Measurements from ENCODE around the gene DRG2.

DRG2 gene

DNA sequence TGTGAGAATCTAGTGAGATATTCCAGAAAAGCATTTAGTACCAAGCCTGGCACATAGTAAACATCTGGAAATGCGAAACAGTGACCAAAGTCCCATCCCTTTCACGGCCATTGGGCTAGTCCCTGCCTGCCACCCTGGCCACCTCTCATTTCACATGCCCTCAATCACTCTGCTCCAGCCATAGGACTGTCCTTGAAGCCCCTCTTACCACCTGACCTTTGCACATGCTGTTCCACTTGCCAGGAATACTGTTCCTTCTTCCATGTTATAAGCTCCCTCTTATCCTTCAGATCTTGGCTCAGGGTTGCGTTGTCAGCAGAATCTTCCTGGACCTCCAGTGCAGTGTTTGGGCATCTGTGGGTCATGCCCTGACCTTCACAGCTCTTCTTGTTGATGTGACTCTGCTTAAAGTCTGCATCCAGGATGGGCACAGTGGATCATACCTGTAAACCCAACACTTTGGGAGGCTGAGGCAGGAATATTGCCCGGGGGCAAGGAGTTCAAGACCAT lies 22.9 kb downstream of the DRG2 start:
- H3K4me3 ChIP-seq (replicated peaks; ENCODE audit: insufficient read depth, low read length), result no peak overlapping the region

DNA sequence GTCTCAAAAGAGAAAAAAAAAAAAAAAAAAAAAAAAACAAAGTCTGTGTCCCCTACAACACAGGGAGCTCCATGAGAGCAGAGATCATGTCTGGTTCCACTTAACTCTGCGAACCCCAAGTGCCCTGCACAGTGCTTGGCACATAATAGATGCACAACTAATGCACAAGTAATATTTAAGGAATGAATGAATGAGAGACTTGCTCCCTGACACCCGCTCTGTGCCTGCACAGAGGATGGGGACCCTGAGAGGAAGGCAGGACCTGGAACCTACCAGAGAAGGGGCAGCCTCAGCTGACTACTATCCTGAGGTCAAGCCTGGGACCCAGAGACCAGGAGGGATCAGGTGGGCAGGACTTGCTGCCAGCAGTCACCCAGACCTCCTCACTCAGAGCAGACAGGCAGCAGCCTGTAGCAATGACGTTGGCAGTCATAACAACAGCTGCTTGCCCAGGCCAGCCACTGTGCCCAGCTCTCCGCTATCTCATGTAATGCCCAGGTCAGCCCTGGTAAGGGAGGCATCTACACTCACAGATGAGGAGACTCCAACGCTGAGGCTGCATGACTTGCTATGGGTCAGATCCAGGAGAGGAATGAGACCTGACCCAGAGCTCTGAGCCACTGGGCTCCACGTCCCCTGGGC lies 23.7 kb downstream of the DRG2 start:
- H3K27me3 ChIP-seq (ENCODE audit: insufficient read depth, poor library complexity, severe bottlenecking), result no peaks in the 10 kb centered on the region
- TF ChIP-seq, protein P1, sequence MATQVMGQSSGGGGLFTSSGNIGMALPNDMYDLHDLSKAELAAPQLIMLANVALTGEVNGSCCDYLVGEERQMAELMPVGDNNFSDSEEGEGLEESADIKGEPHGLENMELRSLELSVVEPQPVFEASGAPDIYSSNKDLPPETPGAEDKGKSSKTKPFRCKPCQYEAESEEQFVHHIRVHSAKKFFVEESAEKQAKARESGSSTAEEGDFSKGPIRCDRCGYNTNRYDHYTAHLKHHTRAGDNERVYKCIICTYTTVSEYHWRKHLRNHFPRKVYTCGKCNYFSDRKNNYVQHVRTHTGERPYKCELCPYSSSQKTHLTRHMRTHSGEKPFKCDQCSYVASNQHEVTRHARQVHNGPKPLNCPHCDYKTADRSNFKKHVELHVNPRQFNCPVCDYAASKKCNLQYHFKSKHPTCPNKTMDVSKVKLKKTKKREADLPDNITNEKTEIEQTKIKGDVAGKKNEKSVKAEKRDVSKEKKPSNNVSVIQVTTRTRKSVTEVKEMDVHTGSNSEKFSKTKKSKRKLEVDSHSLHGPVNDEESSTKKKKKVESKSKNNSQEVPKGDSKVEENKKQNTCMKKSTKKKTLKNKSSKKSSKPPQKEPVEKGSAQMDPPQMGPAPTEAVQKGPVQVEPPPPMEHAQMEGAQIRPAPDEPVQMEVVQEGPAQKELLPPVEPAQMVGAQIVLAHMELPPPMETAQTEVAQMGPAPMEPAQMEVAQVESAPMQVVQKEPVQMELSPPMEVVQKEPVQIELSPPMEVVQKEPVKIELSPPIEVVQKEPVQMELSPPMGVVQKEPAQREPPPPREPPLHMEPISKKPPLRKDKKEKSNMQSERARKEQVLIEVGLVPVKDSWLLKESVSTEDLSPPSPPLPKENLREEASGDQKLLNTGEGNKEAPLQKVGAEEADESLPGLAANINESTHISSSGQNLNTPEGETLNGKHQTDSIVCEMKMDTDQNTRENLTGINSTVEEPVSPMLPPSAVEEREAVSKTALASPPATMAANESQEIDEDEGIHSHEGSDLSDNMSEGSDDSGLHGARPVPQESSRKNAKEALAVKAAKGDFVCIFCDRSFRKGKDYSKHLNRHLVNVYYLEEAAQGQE (IDR thresholded peaks at IDR 0.05; ENCODE audit: insufficient replicate concordance, low read depth), result no peak
- no peak overlapping the region for H3K27ac ChIP-seq (replicated peaks)
- H3K4me3 ChIP-seq (replicated peaks; ENCODE audit: insufficient read depth, low read length), result no peak overlapping the region
- no peak for DNase-seq (ENCODE audit: low read depth in 1 of 2, low spot score in 1 of 2)

More for the DNA sequence above, 22.9 kb downstream of the DRG2 start:
- Histone ChIP-seq H3K27ac (replicated peaks) (no peak overlapping the region), H3K27me3 (ENCODE audit: insufficient read depth, poor library complexity, severe bottlenecking) (no peaks in the 10 kb centered on the region)
- TF ChIP-seq SPI1 (IDR thresholded peaks at IDR 0.05; ENCODE audit: borderline replicate concordance, low read depth) (no peak), POLR2AphosphoS5 (IDR thresholded peaks at IDR 0.05; ENCODE audit: low read depth) (no peak), GABPA (IDR thresholded peaks at IDR 0.05; ENCODE audit: low read depth) (no peak)
- TF ChIP-seq, protein P1 (IDR thresholded peaks at IDR 0.05; ENCODE audit: insufficient replicate concordance, low read depth), result no peak
- TF ChIP-seq, protein P2, sequence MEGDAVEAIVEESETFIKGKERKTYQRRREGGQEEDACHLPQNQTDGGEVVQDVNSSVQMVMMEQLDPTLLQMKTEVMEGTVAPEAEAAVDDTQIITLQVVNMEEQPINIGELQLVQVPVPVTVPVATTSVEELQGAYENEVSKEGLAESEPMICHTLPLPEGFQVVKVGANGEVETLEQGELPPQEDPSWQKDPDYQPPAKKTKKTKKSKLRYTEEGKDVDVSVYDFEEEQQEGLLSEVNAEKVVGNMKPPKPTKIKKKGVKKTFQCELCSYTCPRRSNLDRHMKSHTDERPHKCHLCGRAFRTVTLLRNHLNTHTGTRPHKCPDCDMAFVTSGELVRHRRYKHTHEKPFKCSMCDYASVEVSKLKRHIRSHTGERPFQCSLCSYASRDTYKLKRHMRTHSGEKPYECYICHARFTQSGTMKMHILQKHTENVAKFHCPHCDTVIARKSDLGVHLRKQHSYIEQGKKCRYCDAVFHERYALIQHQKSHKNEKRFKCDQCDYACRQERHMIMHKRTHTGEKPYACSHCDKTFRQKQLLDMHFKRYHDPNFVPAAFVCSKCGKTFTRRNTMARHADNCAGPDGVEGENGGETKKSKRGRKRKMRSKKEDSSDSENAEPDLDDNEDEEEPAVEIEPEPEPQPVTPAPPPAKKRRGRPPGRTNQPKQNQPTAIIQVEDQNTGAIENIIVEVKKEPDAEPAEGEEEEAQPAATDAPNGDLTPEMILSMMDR (IDR thresholded peaks at IDR 0.05; ENCODE audit: insufficient read depth, low read length), result no peak
- no peak for DNase-seq (ENCODE audit: low read depth in 1 of 2, low spot score in 1 of 2)

DNA sequence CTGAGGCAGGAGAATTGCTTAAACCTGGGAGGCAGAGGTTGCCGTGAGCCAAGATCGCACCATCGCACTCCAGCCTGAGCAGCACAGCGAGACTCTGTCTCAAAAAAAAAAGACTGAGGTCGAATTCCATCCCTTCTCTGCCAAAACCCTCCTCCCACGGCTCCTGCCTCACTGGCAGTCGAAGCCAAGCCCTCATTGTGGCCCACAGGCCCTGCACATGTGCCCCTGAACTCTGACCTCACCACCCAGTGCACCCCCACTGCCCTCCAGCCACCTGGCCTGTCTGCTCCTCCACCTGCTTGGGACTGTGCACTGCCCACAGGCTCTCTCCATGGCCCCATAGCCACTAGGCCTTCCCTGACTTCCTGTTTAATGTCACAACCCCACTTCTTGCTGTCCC lies 27.8 kb downstream of the DRG2 start:
- Histone ChIP-seq H3K27me3 (ENCODE audit: insufficient read depth, poor library complexity, severe bottlenecking) (no peaks in the 10 kb centered on the region), H3K27ac (replicated peaks) (no peak overlapping the region), H3K4me3 (replicated peaks; ENCODE audit: insufficient read depth, low read length) (no peak overlapping the region)
- TF ChIP-seq SPI1 (IDR thresholded peaks at IDR 0.05; ENCODE audit: borderline replicate concordance, low read depth) (no peak), POLR2AphosphoS5 (IDR thresholded peaks at IDR 0.05; ENCODE audit: low read depth) (no peak), GABPA (IDR thresholded peaks at IDR 0.05; ENCODE audit: low read depth) (no peak)
- TF ChIP-seq, protein P1 (IDR thresholded peaks at IDR 0.05; ENCODE audit: insufficient replicate concordance, low read depth), result no peak
- TF ChIP-seq, protein P2 (IDR thresholded peaks at IDR 0.05; ENCODE audit: insufficient read depth, low read length), result no peak
- no peak for DNase-seq (ENCODE audit: low read depth in 1 of 2, low spot score in 1 of 2)

Measured in HL-60 (cell line).